Thymus (tissue), 11 donors: ENCODE measurements around the gene PKN1. TPM values are rescaled to one million over a fixed set of nuclear protein-coding genes. Genes with fewer than 3 reads are reported as not detected.

Experiments
- DNase-seq, 9 donors: peaks; one replicate each; pipeline ENCODE4 v3.0.0-alpha.2; 2013; ENCODE audit warnings: low spot score in 9 of 9, low read depth in 6 of 9, missing footprints in 1 of 9
- H3K27ac ChIP-seq, 2 donors: one replicate each; pipeline ENCODE4 v1.5.1; 2013; ENCODE audit warnings: control low read depth in 1 of 2, low read depth in 1 of 2, low read length in 1 of 2, mild to moderate bottlenecking in 1 of 2, moderate library complexity in 1 of 2
- H3K27me3 ChIP-seq, 2 donors: one replicate each; pipeline ENCODE4 v1.5.1; 2013; ENCODE audit warnings: low read length in 1 of 2; ENCODE audit not compliant: control insufficient read depth in 2 of 2, insufficient read depth in 1 of 2
- H3K36me3 ChIP-seq, 2 donors: one replicate each; pipeline ENCODE4 v1.5.1; 2013; ENCODE audit warnings: low read length in 1 of 2, mild to moderate bottlenecking in 1 of 2, moderate library complexity in 1 of 2; ENCODE audit not compliant: control insufficient read depth in 2 of 2, insufficient read depth in 2 of 2
- H3K4me1 ChIP-seq, 2 donors: one replicate each; pipeline ENCODE4 v1.5.1; 2013; ENCODE audit warnings: low read length in 2 of 2; ENCODE audit not compliant: control insufficient read depth in 2 of 2, insufficient read depth in 2 of 2
- H3K4me3 ChIP-seq, 2 donors: one replicate each; pipeline ENCODE4 v1.5.1; 2013; ENCODE audit warnings: low read length in 2 of 2, control low read depth in 1 of 2, mild to moderate bottlenecking in 1 of 2
- H3K9me3 ChIP-seq, 2 donors: one replicate each; pipeline ENCODE4 v1.5.1; 2013; ENCODE audit warnings: low read length in 1 of 2, mild to moderate bottlenecking in 1 of 2; ENCODE audit not compliant: control insufficient read depth in 2 of 2, insufficient read depth in 1 of 2
- whole genome bisulfite sequencing: extraction: QIAGEN DNeasy Blood & Tissue Kit; methylation state at CpG from one replicate; pipeline ENCODE4 v1.1.7; 2013; 5-methylcytosine and 5-hydroxymethylcytosine counted together
- polyA plus RNA-seq: library from polyadenylated mRNA; stranded (reverse); fragments of 200-250 nt; gene quantifications from one replicate; pipeline ENCODE4 v1.2.3, GENCODE V29; 2013
- total RNA-seq: library from RNA; stranded (reverse); fragments of 120-200 nt; gene quantifications from one replicate; pipeline ENCODE4 v1.2.4, GENCODE V29; 2013
- donor health status: healthy.

Gene PKN1
- total and polyA plus RNA-seq, 2 donors = 64.6 to 86.4 TPM

- peaks cover 67 to 78% of the 10 kb centered on the region in 2 donors for H3K36me3 ChIP-seq
- H3K27ac ChIP-seq = peak overlapping the region in 1 of 2 donors; percentile 3
- H3K27me3 ChIP-seq = peaks cover 7 to 9% of the 10 kb centered on the region in 2 donors
- no peak overlapping the region for H3K4me3 ChIP-seq
- H3K9me3 ChIP-seq = peaks cover 0 to 3% of the 10 kb centered on the region in 2 donors
- WGBS = 97% methylated on average over 9 of the region's 9 CpGs
- H3K4me1 ChIP-seq = peaks cover 4 to 10% of the 10 kb centered on the region in 2 donors
- DNase-seq = no peak
These were observed 34.7 kb downstream of the PKN1 start for GRCh38 chr19:14467816-14468215.

- peaks cover 0 to 3% of the 10 kb centered on the region in 2 donors for H3K9me3 ChIP-seq
- peaks cover 31 to 34% of the 10 kb centered on the region in 2 donors for H3K27me3 ChIP-seq
- peaks cover 4 to 20% of the 10 kb centered on the region in 2 donors for H3K4me1 ChIP-seq
- 96% methylated on average over 32 of the region's 32 CpGs for WGBS
- peaks cover 44 to 57% of the 10 kb centered on the region in 2 donors for H3K36me3 ChIP-seq
- DNase-seq = no peak
- no peak overlapping the region for H3K4me3 ChIP-seq
- no peak overlapping the region for H3K27ac ChIP-seq
These were observed 37.1 kb downstream of the PKN1 start for GRCh38 chr19:14470031-14470876.

- peaks cover 33 to 45% of the 10 kb centered on the region in 2 donors for H3K36me3 ChIP-seq
- H3K4me3 ChIP-seq = no peak overlapping the region
- no peak for DNase-seq
- peaks cover 0 to 3% of the 10 kb centered on the region in 2 donors for H3K9me3 ChIP-seq
- H3K27ac ChIP-seq = no peak overlapping the region
- peaks cover 4 to 29% of the 10 kb centered on the region in 2 donors for H3K4me1 ChIP-seq
- peaks cover 41 to 47% of the 10 kb centered on the region in 2 donors for H3K27me3 ChIP-seq
- WGBS = 89% methylated on average over 46 of the region's 46 CpGs
These were observed 38.5 kb downstream of the PKN1 start for GRCh38 chr19:14471436-14472187.

GRCh38 chr19:14472202-14472938 is 39.3 kb downstream of the PKN1 start:
- peak overlapping the region in 1 of 2 donors; percentile 9 for H3K4me3 ChIP-seq
- H3K36me3 ChIP-seq = peaks cover 31 to 38% of the 10 kb centered on the region in 2 donors
- H3K4me1 ChIP-seq = peaks cover 4 to 31% of the 10 kb centered on the region in 2 donors
- H3K9me3 ChIP-seq = peaks cover 0 to 3% of the 10 kb centered on the region in 2 donors
- 4% methylated on average over 66 of the region's 66 CpGs for WGBS
- peak in 8 of 9 donors; percentile 53 to 85 (median 69) for DNase-seq
- no peak overlapping the region for H3K27ac ChIP-seq
- H3K27me3 ChIP-seq = peaks cover 41 to 49% of the 10 kb centered on the region in 2 donors

GRCh38 chr19:14473073-14473977 is 40.2 kb downstream of the PKN1 start:
- peaks cover 41 to 49% of the 10 kb centered on the region in 2 donors for H3K27me3 ChIP-seq
- no peak overlapping the region for H3K4me3 ChIP-seq
- DNase-seq = no peak
- H3K4me1 ChIP-seq = peaks cover 4 to 31% of the 10 kb centered on the region in 2 donors
- WGBS = 11% methylated on average over 97 of the region's 97 CpGs
- peaks cover 0 to 3% of the 10 kb centered on the region in 2 donors for H3K9me3 ChIP-seq
- H3K27ac ChIP-seq = no peak overlapping the region
- H3K36me3 ChIP-seq = peaks cover 29 to 38% of the 10 kb centered on the region in 2 donors

- H3K27ac ChIP-seq = no peak overlapping the region
- H3K9me3 ChIP-seq = peaks cover 0 to 3% of the 10 kb centered on the region in 2 donors
- H3K27me3 ChIP-seq = peaks cover 41 to 49% of the 10 kb centered on the region in 2 donors
- H3K4me1 ChIP-seq = peaks cover 4 to 31% of the 10 kb centered on the region in 2 donors
- DNase-seq = no peak
- 32% methylated on average over 53 of the region's 53 CpGs for WGBS
- peaks cover 29 to 39% of the 10 kb centered on the region in 2 donors for H3K36me3 ChIP-seq
- no peak overlapping the region for H3K4me3 ChIP-seq
These were observed 41.0 kb downstream of the PKN1 start for GRCh38 chr19:14473978-14474578.

GRCh38 chr19:14474827-14475226 is 41.7 kb downstream of the PKN1 start:
- peaks cover 41 to 49% of the 10 kb centered on the region in 2 donors for H3K27me3 ChIP-seq
- DNase-seq = no peak
- H3K4me3 ChIP-seq = no peak overlapping the region
- peaks cover 0 to 3% of the 10 kb centered on the region in 2 donors for H3K9me3 ChIP-seq
- H3K36me3 ChIP-seq = peaks cover 26 to 37% of the 10 kb centered on the region in 2 donors
- WGBS = 68% methylated on average over 12 of the region's 12 CpGs
- H3K27ac ChIP-seq = no peak overlapping the region
- H3K4me1 ChIP-seq = peaks cover 4 to 33% of the 10 kb centered on the region in 2 donors
